HCT116 (cell line): Measurements from ENCODE around the gene CFAP99. TPM values are rescaled to one million over a fixed set of nuclear protein-coding genes. Genes with fewer than 3 reads are reported as not detected.

ENCODE experiments used
- ATAC-seq: fragments of 200-7000 bp; cut with Tn5 transposase; 2 replicates; pipeline ENCODE4 v1.9.1; 2020; ENCODE audit warnings: mild to moderate bottlenecking, moderate library complexity
- BruUV-seq: library from RNA; stranded (reverse); fragments of 400-500 nt; replicated peaks from 2 replicates; lab custom pipeline; 2021; lab: Mats Ljungman, UMichigan
- CTCF ChIA-PET: fragments of 300-600 bp; sonication (Branson Sonifier 250); formaldehyde crosslinking; loops from one replicate; lab custom pipeline; 2021; ENCODE audit warnings: antibody characterized with exemption; lab: Charles Lee
- POLR2A ChIA-PET: fragments of 300-600, 350-600 bp; sonication (Branson Sonifier 250); formaldehyde crosslinking; loops from one replicate; lab custom pipeline; 2021; ENCODE audit warnings: antibody characterized with exemption; lab: Charles Lee
- RAD21 ChIA-PET, 2 experiments: fragments of 300-600 bp; sonication (Branson Sonifier 250); formaldehyde crosslinking; loops; one replicate each; lab custom pipeline; 2023; ENCODE audit warnings: low total read pairs in 2 of 2; ENCODE audit not compliant: uncharacterized antibody in 2 of 2, unreplicated experiment in 2 of 2, low non-redundant PET in 1 of 2; lab: Charles Lee
- DNase-seq: peaks from one replicate; pipeline ENCODE4 v3.0.0-alpha.2; 2010; ENCODE audit warnings: low read depth, low spot score
- H2AFZ ChIP-seq: fragments of 200-600 bp; shearing (Covaris generic), sonication (generic); 2 replicates; pipeline ENCODE4 v1.6.1; 2017; ENCODE audit warnings: low read depth, mixed run types, mixed read lengths, antibody characterized with exemption, low read length; ENCODE audit not compliant: poor library complexity, severe bottlenecking
- H3K27ac ChIP-seq: 2 replicates; pipeline ENCODE4 v1.5.1; 2012; ENCODE audit warnings: low read depth, low read length
- H3K27me3 ChIP-seq: fragments of 200-600 bp; sonication (generic); 2 replicates; pipeline ENCODE4 v1.6.1; 2016; ENCODE audit warnings: mixed run types, low read length, mixed read lengths; ENCODE audit not compliant: insufficient read depth
- H3K36me3 ChIP-seq, 2 experiments: fragments of 200-500 bp in 1 of 2; fragments of 200-600 bp in 1 of 2; sonication (Bioruptor generic) in 1 of 2; sonication (generic) in 1 of 2; 2 replicates each; pipeline versions ENCODE4 v1.5.1 to v1.6.1; 2014 to 2016; ENCODE audit warnings: low read length in 2 of 2, inconsistent platforms in 1 of 2, mixed read lengths in 1 of 2, mixed run types in 1 of 2; ENCODE audit not compliant: insufficient read depth in 2 of 2, control insufficient read depth in 1 of 2
- H3K4me1 ChIP-seq, 2 experiments: fragments of 200-600 bp in 1 of 2; sonication (generic) in 1 of 2; 2 replicates each; pipeline versions ENCODE4 v1.5.1 to v1.6.1; 2012 to 2017; ENCODE audit warnings: low read length in 2 of 2, inconsistent platforms in 1 of 2, mild to moderate bottlenecking in 1 of 2, mixed read lengths in 1 of 2, mixed run types in 1 of 2, moderate library complexity in 1 of 2; ENCODE audit not compliant: insufficient read depth in 2 of 2, control insufficient read depth in 1 of 2
- H3K4me2 ChIP-seq: fragments of 200-600 bp; sonication (generic); 2 replicates; pipeline ENCODE4 v1.6.1; 2017; ENCODE audit warnings: mixed run types, low read length, mixed read lengths
- H3K4me3 ChIP-seq, 2 experiments: fragments of 200-600 bp in 1 of 2; sonication (generic) in 1 of 2; replicated peaks in 1 of 2; 2 replicates each; pipeline ENCODE4 v1.5.1; 2011 to 2016; ENCODE audit warnings: low read length in 2 of 2, control low read depth in 1 of 2, low read depth in 1 of 2, mild to moderate bottlenecking in 1 of 2, mixed read lengths in 1 of 2, mixed run types in 1 of 2
- H3K79me2 ChIP-seq: fragments of 200-600 bp; sonication (generic); 2 replicates; pipeline ENCODE4 v1.6.1; 2017; ENCODE audit warnings: mild to moderate bottlenecking, mixed run types, low read length, moderate library complexity, mixed read lengths; ENCODE audit not compliant: insufficient read depth
- H3K9ac ChIP-seq: fragments of 200-600 bp; sonication (generic); 2 replicates; pipeline ENCODE4 v1.6.1; 2016; ENCODE audit warnings: low read length, mixed read lengths
- H3K9me2 ChIP-seq: fragments of 200-600 bp; sonication (generic), shearing (Covaris generic); 2 replicates; pipeline ENCODE4 v1.6.1; 2017; ENCODE audit warnings: mixed run types, mild to moderate bottlenecking, moderate library complexity; ENCODE audit not compliant: insufficient read depth
- H3K9me3 ChIP-seq, 2 experiments: fragments of 200-500 bp in 1 of 2; fragments of 200-600 bp in 1 of 2; sonication (Bioruptor generic) in 1 of 2; sonication (generic) in 1 of 2; 2 replicates each; pipeline ENCODE4 v1.6.1; 2014 to 2017; ENCODE audit warnings: low read length in 2 of 2, mixed read lengths in 2 of 2, inconsistent platforms in 1 of 2, low read depth in 1 of 2, mild to moderate bottlenecking in 1 of 2, mixed run types in 1 of 2, moderate library complexity in 1 of 2; ENCODE audit not compliant: control insufficient read depth in 1 of 2, insufficient read depth in 1 of 2
- H4K20me1 ChIP-seq: fragments of 200-600 bp; sonication (generic), shearing (Covaris generic); 2 replicates; pipeline ENCODE4 v1.6.1; 2017; ENCODE audit warnings: mixed run types, mild to moderate bottlenecking, moderate library complexity; ENCODE audit not compliant: insufficient read depth
- EGR1 ChIP-seq: IDR thresholded peaks from 2 replicates; pipeline ENCODE4 v1.6.1; 2012; ENCODE audit warnings: low read depth
- ELF1 ChIP-seq: IDR thresholded peaks from 2 replicates; pipeline ENCODE4 v1.6.1; 2012; ENCODE audit warnings: low read depth, borderline replicate concordance
- FOSL1 ChIP-seq: IDR thresholded peaks from 2 replicates; pipeline ENCODE4 v1.6.1; 2012; ENCODE audit warnings: low read depth
- POLR2A ChIP-seq: IDR thresholded peaks from 2 replicates; pipeline ENCODE4 v1.7.0; 2011; ENCODE audit warnings: borderline replicate concordance; ENCODE audit not compliant: insufficient read depth, insufficient read length; ENCODE audit errors: extremely low read depth
- RAD21 ChIP-seq: IDR thresholded peaks from 2 replicates; pipeline ENCODE4 v1.6.1; 2012; ENCODE audit warnings: low read depth, mild to moderate bottlenecking
- SIN3A ChIP-seq: IDR thresholded peaks from 2 replicates; pipeline ENCODE4 v1.6.1; 2012; ENCODE audit warnings: low read depth
- SRF ChIP-seq: IDR thresholded peaks from 2 replicates; pipeline ENCODE4 v1.6.1; 2012; ENCODE audit warnings: low read depth
- intact Hi-C: fragments of 100-400 bp; cut with micrococcal nuclease; formaldehyde crosslinking; loops from 2 replicates; pipeline ENCODE4 v1.10.0; 2022
- total RNA-seq: library from RNA; stranded (reverse); gene quantifications from one replicate; pipeline ENCODE4 v1.2.1, GENCODE V29; 2021; ENCODE audit not compliant: unreplicated experiment
- TF ChIP-seq, protein P1 (sequence below): IDR thresholded peaks from 2 replicates; pipeline ENCODE4 v1.6.1; 2012; ENCODE audit warnings: low read depth

CFAP99 gene
- total RNA-seq, 1 experiment from 2014 or later, result 0.42 TPM

DNA sequence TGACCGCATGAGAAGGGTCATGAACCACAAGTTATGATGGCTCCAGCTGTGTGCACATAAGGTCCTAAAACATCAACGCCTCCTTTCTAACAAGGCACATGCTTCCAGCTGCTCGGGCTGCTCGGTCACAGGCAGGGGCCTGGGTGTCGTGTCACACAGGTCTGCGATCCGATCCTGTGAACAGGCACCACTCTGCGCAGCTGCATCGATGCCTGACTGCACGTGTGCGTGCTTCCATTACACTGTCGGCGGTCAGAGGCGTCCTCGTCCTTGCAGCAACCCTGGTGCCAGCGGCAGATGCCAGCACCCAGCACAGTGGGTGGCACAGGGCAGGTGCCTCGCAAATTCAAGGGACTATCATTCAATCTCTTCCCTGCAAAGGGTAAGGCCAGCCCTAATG lies 24.2 kb upstream of the CFAP99 start:
- H3K27me3 ChIP-seq, result no peaks in the 10 kb centered on the region
- no peak overlapping the region for H2AFZ ChIP-seq
- no peaks in the 10 kb centered on the region for H4K20me1 ChIP-seq
- RAD21 ChIA-PET, result no interaction called here
- no peaks in the 10 kb centered on the region for H3K36me3 ChIP-seq
- ATAC-seq, result no peak
- H3K9ac ChIP-seq, result no peak overlapping the region
- BruUV-seq, result no TSS peak
- no peak for TF ChIP-seq ELF1
- TF ChIP-seq, protein P1, sequence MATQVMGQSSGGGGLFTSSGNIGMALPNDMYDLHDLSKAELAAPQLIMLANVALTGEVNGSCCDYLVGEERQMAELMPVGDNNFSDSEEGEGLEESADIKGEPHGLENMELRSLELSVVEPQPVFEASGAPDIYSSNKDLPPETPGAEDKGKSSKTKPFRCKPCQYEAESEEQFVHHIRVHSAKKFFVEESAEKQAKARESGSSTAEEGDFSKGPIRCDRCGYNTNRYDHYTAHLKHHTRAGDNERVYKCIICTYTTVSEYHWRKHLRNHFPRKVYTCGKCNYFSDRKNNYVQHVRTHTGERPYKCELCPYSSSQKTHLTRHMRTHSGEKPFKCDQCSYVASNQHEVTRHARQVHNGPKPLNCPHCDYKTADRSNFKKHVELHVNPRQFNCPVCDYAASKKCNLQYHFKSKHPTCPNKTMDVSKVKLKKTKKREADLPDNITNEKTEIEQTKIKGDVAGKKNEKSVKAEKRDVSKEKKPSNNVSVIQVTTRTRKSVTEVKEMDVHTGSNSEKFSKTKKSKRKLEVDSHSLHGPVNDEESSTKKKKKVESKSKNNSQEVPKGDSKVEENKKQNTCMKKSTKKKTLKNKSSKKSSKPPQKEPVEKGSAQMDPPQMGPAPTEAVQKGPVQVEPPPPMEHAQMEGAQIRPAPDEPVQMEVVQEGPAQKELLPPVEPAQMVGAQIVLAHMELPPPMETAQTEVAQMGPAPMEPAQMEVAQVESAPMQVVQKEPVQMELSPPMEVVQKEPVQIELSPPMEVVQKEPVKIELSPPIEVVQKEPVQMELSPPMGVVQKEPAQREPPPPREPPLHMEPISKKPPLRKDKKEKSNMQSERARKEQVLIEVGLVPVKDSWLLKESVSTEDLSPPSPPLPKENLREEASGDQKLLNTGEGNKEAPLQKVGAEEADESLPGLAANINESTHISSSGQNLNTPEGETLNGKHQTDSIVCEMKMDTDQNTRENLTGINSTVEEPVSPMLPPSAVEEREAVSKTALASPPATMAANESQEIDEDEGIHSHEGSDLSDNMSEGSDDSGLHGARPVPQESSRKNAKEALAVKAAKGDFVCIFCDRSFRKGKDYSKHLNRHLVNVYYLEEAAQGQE, result no peak
- TF ChIP-seq EGR1, result no peak
- no peak for TF ChIP-seq FOSL1
- no peak for TF ChIP-seq RAD21
- DNase-seq, result no peak
- intact Hi-C loops, result no loop called here
- no peak overlapping the region for H3K4me2 ChIP-seq
- H3K4me1 ChIP-seq, result no peaks in the 10 kb centered on the region
- H3K79me2 ChIP-seq, result 0 out of 2 replicates have a peak, but pooled peaks cover 4% of the 10 kb centered on the region
- POLR2A ChIA-PET, result no interaction called here
- CTCF ChIA-PET, result no interaction called here
- no peak overlapping the region for H3K4me3 ChIP-seq
- H3K27ac ChIP-seq, result no peak overlapping the region
- H3K9me2 ChIP-seq, result no peaks in the 10 kb centered on the region
- H3K9me3 ChIP-seq, result no peaks in the 10 kb centered on the region

DNA sequence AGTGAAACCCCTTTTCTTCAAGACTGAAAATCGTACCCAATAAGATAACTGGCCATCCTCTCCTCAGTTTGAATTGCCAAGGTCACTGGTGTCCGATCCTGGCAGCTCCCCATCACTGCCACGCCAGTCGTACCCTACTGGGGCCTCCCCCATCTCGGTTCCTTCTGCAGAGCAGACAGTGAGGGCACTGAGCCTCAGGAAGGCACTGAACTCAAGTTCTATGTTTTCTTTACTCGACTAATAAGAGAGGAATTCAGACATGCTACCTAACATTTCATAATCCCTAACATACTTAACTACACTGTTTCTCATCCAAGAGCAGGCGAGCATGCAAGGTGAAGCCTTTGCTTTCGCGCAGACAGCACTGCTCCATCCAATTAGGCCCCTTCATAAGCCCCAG lies 23.7 kb upstream of the CFAP99 start:
- Histone ChIP-seq H3K4me1 (no peaks in the 10 kb centered on the region), H3K4me2 (no peak overlapping the region), H3K27me3 (no peaks in the 10 kb centered on the region), H3K9ac (no peak overlapping the region), H3K27ac (no peak overlapping the region), H3K9me2 (no peaks in the 10 kb centered on the region), H3K4me3 (no peak overlapping the region), H3K79me2 (0 out of 2 replicates have a peak, but pooled peaks cover 4% of the 10 kb centered on the region), H3K9me3 (no peaks in the 10 kb centered on the region), H2AFZ (no peak overlapping the region), H3K36me3 (no peaks in the 10 kb centered on the region), H4K20me1 (no peaks in the 10 kb centered on the region)
- DNase-seq, result no peak
- RAD21 ChIA-PET, result no interaction called here
- ATAC-seq, result no peak
- TF ChIP-seq POLR2A, result no peak
- TF ChIP-seq SIN3A, result no peak
- no peak for TF ChIP-seq RAD21
- TF ChIP-seq SRF, result no peak
- TF ChIP-seq FOSL1, result no peak
- no TSS peak for BruUV-seq
- intact Hi-C loops, result no loop called here
- CTCF ChIA-PET, result no interaction called here
- POLR2A ChIA-PET, result no interaction called here
